ENCODE data around the gene ZCCHC7. TPM values are rescaled to one million over a fixed set of nuclear protein-coding genes. Genes with fewer than 3 reads are reported as not detected.
"Not testable (repeated sequence)": the region's sequence is repeated elsewhere in the genome, so short reads cannot be mapped to it uniquely, and the experiment has no call there.

The ZCCHC7 gene
- total and polyA plus RNA-seq, 4 experiments from 2014 or later = 30.1 to 43.9 (median 38.8) TPM

DNA sequence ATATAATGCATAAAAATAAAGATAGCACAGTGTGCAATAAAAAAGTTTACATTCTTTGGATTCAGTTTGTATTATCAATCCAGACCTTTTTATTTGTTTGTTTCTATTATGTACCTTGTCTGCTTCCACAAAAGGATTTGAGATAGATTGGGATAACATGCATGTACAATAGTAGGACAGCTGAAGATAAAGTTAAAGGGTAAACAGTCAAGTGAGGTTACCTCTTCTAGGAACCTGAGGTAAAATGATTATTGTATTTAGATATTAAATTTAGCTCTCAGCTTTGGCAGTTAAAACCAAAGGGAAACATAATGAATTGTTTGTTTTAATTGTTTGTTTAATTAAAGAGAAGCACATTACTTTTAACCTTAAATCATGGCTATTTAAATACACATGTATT is 81.7 kb downstream of the ZCCHC7 start:
- Mint-ChIP-seq H3K4me3 (no peak overlapping the region), H3K27ac (no peak overlapping the region), H3K9me3 (peaks cover 0 to 8% (median 3%) of the 10 kb centered on the region in 8 donors), H3K36me3 (peaks cover 30 to 56% of the 10 kb centered on the region in 2 donors), H3K27me3 (no peaks in the 10 kb centered on the region), H3K4me1 (peaks cover 29 to 49% (median 35%) of the 10 kb centered on the region in 4 donors)
- ChIA-PET POLR2A (ENCODE audit: partially characterized antibody) (interaction anchor here (1.5 kb wide), 1 partner anchor 82 kb away, joined by 4 read pairs; the partner anchor contains the start of gene ZCCHC7), CTCF (ENCODE audit: partially characterized antibody) (interaction anchor here (1.0 kb wide), 1 partner anchor 11 kb away, joined by 4 read pairs; no protein-coding TSS in a partner anchor)
- H3K27ac ChIP-seq (ENCODE audit: low read depth, low read length) = no peak overlapping the region
- H3K27me3 ChIP-seq (ENCODE audit: insufficient read depth, low read length) = no peaks in the 10 kb centered on the region
- H3K4me3 ChIP-seq (ENCODE audit: low read length in 2 of 2) = no peak overlapping the region
- no peaks in the 10 kb centered on the region for H3K9me3 ChIP-seq (ENCODE audit: control insufficient read depth in 1 of 2, low read length in 2 of 2)
- DNase-seq = no peak
- H3K36me3 ChIP-seq (ENCODE audit: insufficient read depth, low read length) = no peaks in the 10 kb centered on the region
- H3K4me1 ChIP-seq (ENCODE audit: insufficient read depth, low read length) = peaks cover 31% of the 10 kb centered on the region
- intact Hi-C loops (cut with micrococcal nuclease) = no loop called here

DNA sequence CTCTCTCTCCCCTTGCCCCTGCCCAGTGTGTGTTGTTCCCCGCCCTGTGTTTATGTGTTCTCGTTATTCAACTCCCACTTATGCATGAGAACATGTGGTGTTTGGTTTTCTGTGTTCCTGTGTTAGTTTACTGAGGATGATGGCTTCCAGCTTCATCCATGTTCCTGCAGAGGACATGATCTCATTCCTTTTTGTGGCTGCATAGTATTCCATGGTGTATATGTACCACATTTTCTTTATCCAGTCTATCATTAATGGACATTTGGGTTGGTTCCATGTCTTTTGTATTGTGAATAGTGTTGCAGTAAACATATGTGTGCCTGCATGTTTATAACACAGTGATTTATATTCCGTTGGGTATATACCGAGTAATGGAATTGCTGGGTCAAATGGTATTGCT is 83.1 kb downstream of the ZCCHC7 start:
- POLR2A ChIA-PET (ENCODE audit: partially characterized antibody); H3K9me3 ChIP-seq (ENCODE audit: control insufficient read depth in 1 of 2, low read length in 2 of 2); intact Hi-C loops (cut with micrococcal nuclease); H3K27me3 ChIP-seq (ENCODE audit: insufficient read depth, low read length); DNase-seq; H3K27ac ChIP-seq (ENCODE audit: low read depth, low read length); H3K36me3 ChIP-seq (ENCODE audit: insufficient read depth, low read length); H3K4me3 ChIP-seq (ENCODE audit: low read length in 2 of 2); CTCF ChIA-PET (ENCODE audit: partially characterized antibody); H3K4me3 Mint-ChIP-seq; H3K27ac Mint-ChIP-seq; H3K27me3 Mint-ChIP-seq; H3K9me3 Mint-ChIP-seq: not testable (repeated sequence)
- Mint-ChIP-seq H3K36me3 (peaks cover 39 to 69% of the 10 kb centered on the region in 2 donors), H3K4me1 (peaks cover 22 to 40% (median 30%) of the 10 kb centered on the region in 4 donors)
- H3K4me1 ChIP-seq (ENCODE audit: insufficient read depth, low read length) = peaks cover 18% of the 10 kb centered on the region

DNA sequence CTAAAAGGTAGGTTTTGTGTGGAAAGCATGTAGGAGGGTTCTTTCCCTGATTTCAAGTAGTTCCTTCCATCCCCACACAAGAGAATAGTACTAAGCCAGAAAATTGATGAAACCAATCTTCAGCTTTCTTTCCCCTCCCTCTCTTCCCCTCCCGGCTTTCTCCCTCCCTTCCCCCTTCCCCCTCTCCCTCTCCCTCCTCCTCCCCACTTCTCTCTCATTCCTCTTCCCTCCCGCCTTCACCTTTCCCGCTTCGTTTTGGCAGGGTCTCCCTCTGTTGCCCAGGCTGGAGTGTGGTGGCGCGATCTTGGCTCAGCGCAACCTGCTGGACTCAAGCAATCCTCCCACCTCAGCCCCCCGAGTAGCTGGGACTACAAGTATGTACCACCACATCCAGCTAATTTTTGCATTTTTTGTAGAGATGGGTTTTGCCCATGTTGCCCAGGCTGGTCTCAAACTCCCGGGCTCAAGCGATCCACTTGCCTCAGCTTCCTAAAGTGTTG is 85.8 kb downstream of the ZCCHC7 start:
- Mint-ChIP-seq H3K9me3 (peaks cover 0 to 7% (median 3%) of the 10 kb centered on the region in 8 donors), H3K4me1 (peaks cover 18 to 43% (median 30%) of the 10 kb centered on the region in 4 donors), H3K27ac (no peak overlapping the region), H3K36me3 (peaks cover 43 to 73% of the 10 kb centered on the region in 2 donors), H3K4me3 (no peak overlapping the region), H3K27me3 (no peaks in the 10 kb centered on the region)
- DNase-seq = no peak
- intact Hi-C loops (cut with micrococcal nuclease) = no loop called here
- CTCF ChIA-PET (ENCODE audit: partially characterized antibody) = no interaction called here
- Histone ChIP-seq H3K27me3 (ENCODE audit: insufficient read depth, low read length) (no peaks in the 10 kb centered on the region), H3K9me3 (ENCODE audit: control insufficient read depth in 1 of 2, low read length in 2 of 2) (no peaks in the 10 kb centered on the region), H3K4me3 (ENCODE audit: low read length in 2 of 2) (no peak overlapping the region), H3K4me1 (ENCODE audit: insufficient read depth, low read length) (peaks cover 7% of the 10 kb centered on the region), H3K27ac (ENCODE audit: low read depth, low read length) (no peak overlapping the region), H3K36me3 (ENCODE audit: insufficient read depth, low read length) (peaks cover 6% of the 10 kb centered on the region)
- POLR2A ChIA-PET (ENCODE audit: partially characterized antibody) = no interaction called here

DNA sequence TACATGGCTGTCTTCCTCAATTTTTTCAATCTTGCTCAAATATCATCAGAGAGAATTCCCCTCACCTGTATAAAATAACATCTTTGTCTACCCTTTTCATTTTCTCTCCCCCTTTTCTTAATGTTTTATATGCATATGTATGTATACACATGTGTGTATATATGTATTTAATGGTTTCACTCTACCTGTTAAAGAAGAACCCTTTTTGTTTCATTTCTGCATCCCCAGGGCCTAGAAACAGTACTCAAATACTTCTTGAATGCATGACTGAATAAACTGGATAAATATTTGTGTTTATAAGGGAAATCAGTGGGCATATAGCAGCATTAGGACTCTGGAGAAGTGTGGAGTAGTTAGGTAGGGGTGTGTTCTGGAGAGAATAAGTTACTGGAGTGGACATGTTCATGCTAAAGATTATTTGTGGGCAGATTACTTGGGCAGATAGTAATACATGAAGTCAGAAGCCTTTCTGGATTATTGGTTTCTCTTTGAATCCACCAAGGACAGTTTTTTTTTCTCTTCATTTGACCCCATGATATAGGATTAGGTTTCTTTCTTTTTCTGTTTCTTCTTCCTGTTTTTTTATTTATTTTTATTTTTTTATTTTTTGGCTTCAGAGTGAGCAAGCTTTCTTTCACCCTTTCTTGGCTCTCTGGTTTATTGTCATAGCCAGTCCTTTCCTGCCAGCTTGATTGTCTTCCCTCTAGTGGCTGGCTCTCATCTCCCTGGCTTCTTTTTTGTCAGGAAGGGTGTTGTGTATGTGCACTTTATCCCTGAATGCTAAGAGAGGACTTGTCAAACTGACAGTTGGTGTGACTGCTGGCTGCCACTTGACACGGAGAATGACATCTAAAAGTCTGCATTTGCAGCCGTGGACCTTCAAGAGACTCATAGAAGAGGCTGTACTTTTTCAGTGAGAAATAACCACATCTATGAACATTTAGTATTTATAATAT is 89.3 kb downstream of the ZCCHC7 start:
- Histone ChIP-seq H3K9me3 (ENCODE audit: control insufficient read depth in 1 of 2, low read length in 2 of 2) (no peaks in the 10 kb centered on the region), H3K36me3 (ENCODE audit: insufficient read depth, low read length) (peaks cover 6% of the 10 kb centered on the region), H3K4me3 (ENCODE audit: low read length in 2 of 2) (no peak overlapping the region), H3K27ac (ENCODE audit: low read depth, low read length) (no peak overlapping the region), H3K27me3 (ENCODE audit: insufficient read depth, low read length) (no peaks in the 10 kb centered on the region), H3K4me1 (ENCODE audit: insufficient read depth, low read length) (peaks cover 7% of the 10 kb centered on the region)
- H3K36me3 Mint-ChIP-seq = peaks cover 28 to 55% of the 10 kb centered on the region in 2 donors
- no peak for DNase-seq
- ChIA-PET POLR2A (ENCODE audit: partially characterized antibody) (no interaction called here), CTCF (ENCODE audit: partially characterized antibody) (no interaction called here)
- H3K9me3 Mint-ChIP-seq = no peaks in the 10 kb centered on the region
- peak overlapping the region in 2 of 8 donors; percentile 0 to 17 for H3K4me3 Mint-ChIP-seq
- H3K4me1 Mint-ChIP-seq = peaks cover 21 to 43% (median 34%) of the 10 kb centered on the region in 4 donors
- H3K27ac Mint-ChIP-seq = peak overlapping the region in 5 of 7 donors; percentile 2 to 64 (median 6)
- no peaks in the 10 kb centered on the region for H3K27me3 Mint-ChIP-seq
- intact Hi-C loops (cut with micrococcal nuclease) = no loop called here

DNA sequence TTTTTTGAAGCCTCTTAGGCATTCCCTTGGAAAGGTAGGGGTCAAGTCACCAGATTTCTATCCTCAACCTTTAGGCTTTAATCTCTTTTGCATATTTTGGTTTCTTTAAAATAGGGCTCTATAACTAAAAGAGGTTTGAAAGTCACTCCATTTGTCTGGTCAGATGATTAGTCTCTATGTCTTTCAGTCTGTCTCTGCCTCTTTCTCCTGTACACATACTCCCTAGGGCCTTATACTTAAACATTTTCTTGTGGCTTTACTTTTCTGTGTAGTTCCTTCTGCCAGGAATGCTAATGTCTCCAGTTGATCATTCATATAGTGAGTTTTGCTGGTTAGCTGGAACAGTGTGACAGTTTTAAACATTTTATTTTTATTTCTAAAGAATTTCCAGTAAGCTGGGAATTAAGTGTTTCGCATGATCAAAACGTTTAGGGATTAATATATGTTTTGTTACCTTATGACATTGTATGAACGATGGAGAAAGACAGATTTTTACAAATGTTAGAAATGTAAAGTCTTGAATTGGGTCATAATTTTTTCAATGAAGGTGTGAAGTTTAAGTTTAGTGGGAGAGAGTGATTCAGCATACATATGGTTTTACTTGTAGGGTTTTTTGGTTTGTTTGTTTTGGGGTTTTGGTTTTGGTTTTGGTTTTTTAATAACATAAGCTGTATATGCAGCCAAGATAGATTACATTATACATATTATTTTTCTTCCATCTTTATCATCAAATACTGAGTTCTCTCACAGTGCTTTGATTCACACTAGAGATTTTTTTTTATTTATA is 90.6 kb downstream of the ZCCHC7 start:
- Histone ChIP-seq H3K36me3 (ENCODE audit: insufficient read depth, low read length) (peaks cover 6% of the 10 kb centered on the region), H3K4me3 (ENCODE audit: low read length in 2 of 2) (no peak overlapping the region), H3K27ac (ENCODE audit: low read depth, low read length) (no peak overlapping the region), H3K9me3 (ENCODE audit: control insufficient read depth in 1 of 2, low read length in 2 of 2) (no peaks in the 10 kb centered on the region), H3K4me1 (ENCODE audit: insufficient read depth, low read length) (peaks cover 7% of the 10 kb centered on the region), H3K27me3 (ENCODE audit: insufficient read depth, low read length) (no peaks in the 10 kb centered on the region)
- peaks cover 27 to 46% of the 10 kb centered on the region in 2 donors for H3K36me3 Mint-ChIP-seq
- CTCF ChIA-PET (ENCODE audit: partially characterized antibody) = no interaction called here
- H3K4me1 Mint-ChIP-seq = peaks cover 21 to 43% (median 32%) of the 10 kb centered on the region in 4 donors
- POLR2A ChIA-PET (ENCODE audit: partially characterized antibody) = interaction anchor here (0.9 kb wide), 1 partner anchor 91 kb away, joined by 3 read pairs; the partner anchor contains the start of gene ZCCHC7
- intact Hi-C loops (cut with micrococcal nuclease) = no loop called here
- peak overlapping the region in 1 of 7 donors; percentile 74 for H3K27ac Mint-ChIP-seq
- DNase-seq = no peak
- peak overlapping the region in 1 of 8 donors; percentile 0 for H3K4me3 Mint-ChIP-seq
- no peaks in the 10 kb centered on the region for H3K9me3 Mint-ChIP-seq
- no peaks in the 10 kb centered on the region for H3K27me3 Mint-ChIP-seq

DNA sequence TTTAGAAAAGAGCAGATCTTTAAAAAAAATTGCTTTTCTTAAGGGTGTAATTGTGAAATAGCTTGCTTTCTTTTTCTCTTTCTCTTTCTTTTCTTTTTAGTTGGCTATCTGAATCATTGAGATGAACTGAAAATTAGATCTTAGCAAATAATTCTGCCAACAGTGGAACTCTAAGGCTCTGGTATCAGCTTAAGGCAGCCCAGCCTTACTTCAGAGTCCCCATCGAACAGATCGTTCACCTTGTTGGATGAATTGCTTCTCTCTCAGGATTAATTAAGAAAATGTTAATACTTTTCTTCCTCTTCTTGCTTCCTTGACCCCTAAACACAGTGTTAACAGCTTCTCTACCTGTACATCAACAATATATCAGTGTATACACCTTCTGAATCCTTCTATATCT is 92.1 kb downstream of the ZCCHC7 start:
- H3K27ac Mint-ChIP-seq = no peak overlapping the region
- Histone ChIP-seq H3K9me3 (ENCODE audit: control insufficient read depth in 1 of 2, low read length in 2 of 2) (no peaks in the 10 kb centered on the region), H3K27ac (ENCODE audit: low read depth, low read length) (no peak overlapping the region), H3K36me3 (ENCODE audit: insufficient read depth, low read length) (peaks cover 6% of the 10 kb centered on the region), H3K27me3 (ENCODE audit: insufficient read depth, low read length) (no peaks in the 10 kb centered on the region), H3K4me3 (ENCODE audit: low read length in 2 of 2) (no peak overlapping the region), H3K4me1 (ENCODE audit: insufficient read depth, low read length) (peaks cover 7% of the 10 kb centered on the region)
- ChIA-PET POLR2A (ENCODE audit: partially characterized antibody) (interaction anchor here (1.1 kb wide), 1 partner anchor 16 kb away, joined by 3 read pairs; no protein-coding TSS in a partner anchor), CTCF (ENCODE audit: partially characterized antibody) (interaction anchor here (0.8 kb wide), 1 partner anchor 36 kb away, joined by 3 read pairs; no protein-coding TSS in a partner anchor)
- intact Hi-C loops (cut with micrococcal nuclease) = no loop called here
- H3K4me1 Mint-ChIP-seq = peaks cover 18 to 38% (median 26%) of the 10 kb centered on the region in 4 donors
- peaks cover 19 to 32% of the 10 kb centered on the region in 2 donors for H3K36me3 Mint-ChIP-seq
- no peaks in the 10 kb centered on the region for H3K27me3 Mint-ChIP-seq
- H3K4me3 Mint-ChIP-seq = no peak overlapping the region
- no peak for DNase-seq
- H3K9me3 Mint-ChIP-seq = no peaks in the 10 kb centered on the region

Measured in CD4-positive, alpha-beta memory T cell (primary cell).